ENCODE results near the gene OMG. TPM values are rescaled to one million over a fixed set of nuclear protein-coding genes. Genes with fewer than 3 reads are reported as not detected.

OMG gene
- total RNA-seq, 4 donors from 2014 or later, result 0.76 TPM; not detected in 3

- intact Hi-C loops (cut with DNase I), result no loop called here
- Histone ChIP-seq H3K4me1 (peaks cover 0 to 4% (median 0%) of the 10 kb centered on the region in 3 donors), H3K27ac (peak overlapping the region in 3 of 4 donors; percentile 51 to 73 (median 52)), H3K36me3 (peaks cover 0 to 5% (median 0%) of the 10 kb centered on the region in 3 donors), H3K4me3 (peak overlapping the region in 2 of 4 donors; percentile 22 to 36), H3K9me3 (no peaks in the 10 kb centered on the region), H3K27me3 (no peaks in the 10 kb centered on the region)
- 63 to 68% methylated on average over 2 of the region's 2 CpGs for WGBS, 2 donors
- TF ChIP-seq POLR2A (IDR thresholded peaks at IDR 0.05) (no peak), CTCF (IDR thresholded peaks at IDR 0.05) (no peak)
- DNase-seq, result no peak
Measured at GRCh38 chr17:31309556-31309955, 12.5 kb upstream of the OMG start.

DNA sequence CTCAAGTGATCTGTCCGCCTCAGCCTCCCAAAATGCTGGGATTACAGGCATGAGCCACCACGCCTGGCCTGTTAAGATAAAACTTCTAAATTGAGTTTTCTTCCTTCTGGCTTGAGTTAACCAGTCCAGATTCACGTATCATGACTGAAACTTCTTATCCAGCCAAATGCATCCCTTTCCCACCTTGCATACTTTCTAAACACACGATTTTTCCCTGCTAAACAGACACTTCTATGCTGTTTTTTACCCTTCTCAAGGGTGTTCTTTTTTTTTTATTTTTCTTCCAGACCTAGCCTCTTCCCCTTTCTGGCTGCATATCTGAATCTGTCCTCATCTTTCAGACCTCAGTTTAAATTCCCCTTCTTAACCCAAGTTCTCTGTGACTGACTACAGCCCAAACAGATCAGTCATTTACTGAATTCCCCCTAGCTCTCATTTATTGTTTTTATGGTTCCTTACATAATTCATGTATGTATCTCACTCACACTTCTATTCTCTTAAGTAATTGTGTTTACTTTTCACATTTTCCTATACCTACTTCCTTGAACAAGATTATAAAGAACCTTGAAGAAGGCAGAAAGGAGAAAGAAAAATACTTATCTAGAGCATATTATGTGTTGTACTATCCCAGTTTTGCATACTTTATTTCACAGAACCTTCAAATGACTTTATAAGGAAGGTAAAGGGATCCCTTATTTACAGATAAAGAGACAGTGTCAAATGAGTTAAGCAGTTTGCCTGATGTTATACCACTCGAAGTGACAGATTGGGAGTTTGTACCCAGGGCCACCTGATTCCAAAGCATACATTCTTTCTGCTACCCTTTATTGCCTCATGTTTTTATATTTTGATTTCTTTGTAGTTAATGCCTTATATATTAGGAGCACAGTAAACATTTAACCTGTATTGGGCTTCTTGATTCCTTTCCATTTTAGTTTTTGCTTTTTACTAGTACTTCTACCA lies 11.6 kb upstream of the OMG start:
- H3K27ac ChIP-seq, result peak overlapping the region in 3 of 4 donors; percentile 6 to 73 (median 10)
- no peaks in the 10 kb centered on the region for H3K27me3 ChIP-seq
- WGBS, 2 donors, result 48 to 69% methylated on average over 5 of the region's 5 CpGs
- no peaks in the 10 kb centered on the region for H3K9me3 ChIP-seq
- H3K36me3 ChIP-seq, result peaks cover 0 to 5% (median 0%) of the 10 kb centered on the region in 3 donors
- TF ChIP-seq CTCF (IDR thresholded peaks at IDR 0.05) (no peak), POLR2A (IDR thresholded peaks at IDR 0.05) (no peak)
- H3K4me3 ChIP-seq, result peak overlapping the region in 1 of 4 donors; percentile 20
- H3K4me1 ChIP-seq, result no peaks in the 10 kb centered on the region
- intact Hi-C loops (cut with DNase I), result no loop called here
- no peak for DNase-seq

DNA sequence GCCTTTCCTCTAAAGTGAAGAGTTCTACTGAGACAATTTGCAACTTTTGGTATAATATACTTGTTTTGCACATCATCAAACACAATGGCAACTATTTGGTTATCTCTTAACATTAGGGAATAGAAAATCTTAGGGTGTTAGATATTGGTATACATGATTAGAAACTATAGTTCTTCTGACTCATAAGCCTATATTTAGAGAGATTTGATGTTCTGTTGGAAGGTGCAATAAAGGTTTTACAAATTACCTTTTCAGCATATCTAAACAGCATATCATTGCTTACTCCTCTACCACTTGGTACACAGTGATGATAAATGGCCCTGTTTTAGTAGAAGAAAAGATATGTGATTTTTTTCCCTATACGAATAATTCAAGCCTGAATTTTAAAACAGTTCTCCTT lies 10.6 kb upstream of the OMG start:
- Histone ChIP-seq H3K27me3 (no peaks in the 10 kb centered on the region), H3K27ac (peak overlapping the region in 1 of 4 donors; percentile 6), H3K9me3 (no peaks in the 10 kb centered on the region), H3K36me3 (peaks cover 0 to 5% (median 0%) of the 10 kb centered on the region in 3 donors), H3K4me1 (no peaks in the 10 kb centered on the region), H3K4me3 (no peak overlapping the region)
- DNase-seq, result no peak
- WGBS, 2 donors, result 71 to 76% methylated on average over 1 of the region's 1 CpG
- no peak for TF ChIP-seq CTCF (IDR thresholded peaks at IDR 0.05)
- no peak for TF ChIP-seq POLR2A (IDR thresholded peaks at IDR 0.05)
- intact Hi-C loops (cut with DNase I), result no loop called here

DNA sequence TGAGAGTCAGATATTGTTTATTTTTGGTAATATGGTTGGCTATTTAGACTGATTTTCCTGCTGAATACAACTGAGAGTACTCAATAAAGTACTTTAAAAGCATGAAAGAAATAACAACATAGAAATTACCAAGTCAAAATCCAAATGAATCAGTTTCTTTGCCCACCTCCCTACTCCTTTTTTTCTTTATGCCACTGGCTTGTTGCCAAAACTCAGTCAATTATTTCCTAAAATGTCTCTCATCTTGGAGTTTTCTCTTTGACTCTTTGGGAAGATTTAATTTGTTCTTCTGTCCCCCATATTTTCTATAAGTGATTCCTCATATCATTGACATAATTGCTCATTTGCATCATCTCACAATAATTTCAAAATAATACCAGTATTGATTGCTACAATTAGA lies 2.6 kb upstream of the OMG start:
- DNase-seq, result no peak
- intact Hi-C loops (cut with DNase I), result no loop called here
- no peaks in the 10 kb centered on the region for H3K36me3 ChIP-seq
- no peak overlapping the region for H3K27ac ChIP-seq
- H3K27me3 ChIP-seq, result no peaks in the 10 kb centered on the region
- no peaks in the 10 kb centered on the region for H3K4me1 ChIP-seq
- H3K4me3 ChIP-seq, result no peak overlapping the region
- no peak for TF ChIP-seq POLR2A (IDR thresholded peaks at IDR 0.05)
- TF ChIP-seq CTCF (IDR thresholded peaks at IDR 0.05), result no peak
- H3K9me3 ChIP-seq, result no peaks in the 10 kb centered on the region

DNA sequence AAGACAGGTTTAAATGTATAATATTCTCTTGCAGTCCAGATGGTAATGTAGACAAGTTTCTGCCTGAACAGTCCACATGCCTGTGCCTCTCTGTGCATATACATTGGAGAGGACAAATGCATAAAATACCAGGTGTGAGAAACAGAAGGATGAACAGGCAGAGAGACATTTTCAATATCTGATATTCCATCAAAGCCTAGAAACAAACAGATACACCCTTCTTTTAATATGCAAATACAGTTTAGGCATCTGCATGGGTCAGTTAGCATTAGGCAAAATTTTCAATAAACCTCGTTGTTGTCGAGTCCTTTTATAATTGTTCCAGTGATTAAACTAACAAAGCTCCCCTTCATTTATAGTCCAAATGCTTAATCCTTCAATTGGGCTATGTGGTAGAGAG lies 897 bp downstream of the OMG start:
- H3K4me3 ChIP-seq, result no peak overlapping the region
- no peak overlapping the region for H3K27ac ChIP-seq
- no peak for DNase-seq
- no peaks in the 10 kb centered on the region for H3K9me3 ChIP-seq
- H3K36me3 ChIP-seq, result peaks cover 0 to 6% (median 0%) of the 10 kb centered on the region in 3 donors
- TF ChIP-seq CTCF (IDR thresholded peaks at IDR 0.05) (no peak), POLR2A (IDR thresholded peaks at IDR 0.05) (no peak)
- 77 to 87% methylated on average over 2 of the region's 2 CpGs for WGBS, 2 donors
- no peaks in the 10 kb centered on the region for H3K4me1 ChIP-seq
- H3K27me3 ChIP-seq, result no peaks in the 10 kb centered on the region
- intact Hi-C loops (cut with DNase I), result no loop called here

All from esophagus squamous epithelium (tissue), 5 donors.